Omental fat pad (tissue), 4 donors: Measurements from ENCODE around the gene YY1. TPM values are rescaled to one million over a fixed set of nuclear protein-coding genes. Genes with fewer than 3 reads are reported as not detected.

ENCODE experiments used
- ATAC-seq: fragments of 150-250 bp; one replicate; pipeline ENCODE4 v1.9.1; 2016; ENCODE audit warnings: mild to moderate bottlenecking, moderate library complexity; ENCODE audit not compliant: low FRiP score
- DNase-seq: peaks from one replicate; pipeline ENCODE4 v3.0.0-alpha.2; 2019; ENCODE audit warnings: low spot score
- CTCF ChIP-seq, 3 donors: fragments of 450-650 bp; IDR thresholded peaks; one replicate each; pipeline ENCODE4 v1.5.1; 2016 to 2017; ENCODE audit warnings: antibody characterized with exemption in 3 of 3, mild to moderate bottlenecking in 3 of 3, moderate library complexity in 2 of 3
- total RNA-seq, 4 donors: library from RNA; depleted of rRNA; stranded (reverse); fragments of >200 nt; gene quantifications; one replicate each; pipeline ENCODE4 v1.1.0, GENCODE V29; 2016

The YY1 gene
- total RNA-seq, 4 donors from 2014 or later, result 45.1 to 55.5 (median 48.6) TPM

DNA sequence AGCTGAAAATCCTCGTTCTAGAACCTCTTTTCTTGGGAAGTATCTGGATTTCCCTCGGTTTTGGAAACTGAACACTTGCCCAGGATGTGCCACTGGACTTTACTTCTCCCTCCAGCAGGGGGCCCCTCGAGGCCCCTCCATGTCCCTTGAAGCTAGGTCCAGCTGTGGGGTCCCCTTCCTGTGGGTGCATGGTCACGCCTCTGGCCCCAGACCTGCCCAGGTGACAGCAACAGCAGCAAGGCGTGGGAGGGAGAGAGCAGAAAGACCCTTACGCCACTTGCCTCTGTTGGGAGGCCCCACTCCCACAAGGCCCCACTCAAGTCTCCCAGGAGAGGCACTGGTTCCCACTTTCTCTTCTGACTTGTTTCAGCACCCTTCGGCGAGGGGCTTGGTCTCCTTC is 64.2 kb downstream of the YY1 start:
- no peak for TF ChIP-seq CTCF (IDR thresholded peaks at IDR 0.05)
- no peak for ATAC-seq
- no peak for DNase-seq

DNA sequence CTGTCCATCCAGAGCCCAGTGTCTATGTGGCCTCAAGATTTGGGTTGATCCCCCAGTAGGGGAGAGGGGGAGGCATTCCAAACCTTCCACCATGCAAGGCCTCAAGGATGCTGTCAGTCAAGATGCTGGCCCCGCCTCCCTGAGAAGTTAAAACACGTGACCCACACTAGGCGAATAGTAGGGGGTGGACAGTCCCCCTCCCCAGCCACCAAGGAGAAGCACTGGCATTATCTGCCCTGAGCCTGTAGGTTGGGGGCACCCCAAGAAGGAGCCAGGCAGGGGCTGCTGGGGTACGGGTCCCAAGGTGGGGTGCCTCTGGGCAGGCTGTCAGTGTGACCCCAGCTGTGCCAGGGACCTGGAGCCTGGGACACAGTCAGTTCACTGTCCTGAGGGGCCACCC is 65.0 kb downstream of the YY1 start:
- no peak for TF ChIP-seq CTCF (IDR thresholded peaks at IDR 0.05)
- ATAC-seq (no peak), DNase-seq (no peak)

GRCh38 chr14:100304825-100305323 is 65.9 kb downstream of the YY1 start:
- DNase-seq (no peak), ATAC-seq (peak; percentile 13)
- TF ChIP-seq CTCF (IDR thresholded peaks at IDR 0.05), result no peak

GRCh38 chr14:100305324-100306100 is 66.6 kb downstream of the YY1 start:
- DNase-seq, result no peak
- no peak for TF ChIP-seq CTCF (IDR thresholded peaks at IDR 0.05)
- peak; percentile 22 for ATAC-seq

DNA sequence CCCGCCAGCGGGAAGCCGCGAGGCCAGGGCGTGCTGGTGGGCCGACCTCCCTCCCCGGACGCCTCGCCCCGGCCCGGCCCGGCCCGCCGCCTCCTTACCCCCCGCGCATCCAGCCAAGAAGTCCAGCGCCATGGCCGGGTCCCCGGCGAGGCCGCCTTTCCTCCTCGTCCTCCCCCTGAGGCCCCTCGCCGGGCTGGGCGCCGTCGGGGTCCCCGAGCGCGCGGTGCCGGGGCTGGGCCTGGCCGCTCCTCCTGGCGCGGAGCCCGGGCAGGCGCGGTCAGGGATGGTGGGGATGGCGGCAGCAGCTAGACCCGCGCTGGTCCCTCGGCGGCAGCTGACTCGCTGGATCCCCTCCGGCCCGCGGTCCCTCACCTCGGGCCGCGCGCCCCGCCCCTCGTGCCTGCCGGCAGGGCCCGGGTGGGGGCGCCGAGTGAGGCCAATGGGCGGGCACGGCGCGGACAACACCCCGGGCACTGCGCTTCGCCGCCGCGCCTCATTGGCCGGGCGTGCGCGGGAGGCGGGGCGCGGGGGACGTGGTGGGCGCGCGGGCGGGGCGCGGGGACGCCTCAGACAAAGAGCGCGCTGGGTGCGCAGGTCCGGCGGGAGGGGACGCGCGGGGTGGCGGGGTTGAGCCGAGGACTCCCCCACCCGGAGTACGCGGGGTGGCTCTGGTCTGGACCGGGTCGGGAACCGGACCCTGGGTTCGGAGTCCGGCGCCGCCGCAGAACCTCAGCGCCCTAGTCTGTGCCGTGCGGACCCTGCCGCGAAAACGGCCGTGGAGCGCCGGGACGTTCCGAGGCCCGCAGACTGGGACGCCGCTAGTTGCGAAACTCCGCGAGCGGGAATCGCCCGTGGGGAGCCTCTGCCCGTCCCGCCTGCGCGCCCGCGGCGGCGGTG is 67.4 kb downstream of the YY1 start, which contains the start of gene SLC25A29:
TSS of gene SLC25A29 (minus strand) at position 344 of the 897 bp plus-strand sequence. CDS start at position 132, 212 bp downstream.
- DNase-seq (peak; percentile 62), ATAC-seq (peak; percentile 88)
- no peak for TF ChIP-seq CTCF (IDR thresholded peaks at IDR 0.05)

DNA sequence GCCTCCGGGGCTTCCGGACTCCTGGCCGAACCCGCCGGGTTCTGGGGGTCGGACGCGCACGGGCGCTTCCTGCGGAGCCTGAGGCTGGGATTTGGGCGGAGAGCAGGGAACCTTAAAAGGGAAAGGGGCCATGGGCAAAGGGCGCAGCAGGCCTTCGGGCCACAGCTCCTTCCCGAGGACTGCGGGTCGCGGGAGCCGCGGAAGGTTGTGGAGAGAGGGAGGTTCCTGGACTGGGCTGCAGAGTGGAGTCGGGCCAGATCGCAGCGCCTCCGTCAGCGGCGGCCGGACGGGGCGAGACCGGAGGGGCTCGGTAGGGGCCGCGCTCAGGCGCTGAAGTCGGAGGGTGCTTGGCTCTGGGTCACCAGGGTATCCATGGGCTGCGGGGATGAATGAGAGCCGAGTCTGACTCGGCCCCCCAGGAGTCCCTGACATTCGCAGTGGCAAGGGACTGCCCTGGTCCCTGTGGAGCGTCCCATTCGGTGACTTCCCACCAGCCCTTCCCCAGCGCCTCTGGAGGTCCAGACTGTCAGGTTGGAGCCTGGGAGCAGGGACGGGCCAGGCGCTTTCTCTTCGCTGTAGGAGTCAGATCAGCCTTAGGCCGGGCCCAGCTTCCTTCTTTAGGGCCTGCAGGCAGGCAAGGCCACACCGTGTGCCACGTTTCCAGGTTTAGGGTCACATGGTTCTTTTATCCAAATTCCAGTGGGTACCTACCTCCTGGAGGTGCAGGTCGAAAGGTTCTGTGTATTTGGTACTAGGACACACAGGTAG is 68.2 kb downstream of the YY1 start:
- no peak for TF ChIP-seq CTCF (IDR thresholded peaks at IDR 0.05)
- ATAC-seq (no peak), DNase-seq (no peak)
